HepG2 (cell line): ENCODE data around the gene KRTAP10-2. TPM values are rescaled to one million over a fixed set of nuclear protein-coding genes. Genes with fewer than 3 reads are reported as not detected.

Experiments used
- ATAC-seq: fragments of 200-7000 bp; cut with Tn5 transposase; 3 replicates; pipeline ENCODE4 v1.9.1; 2020; ENCODE audit warnings: mild to moderate bottlenecking, moderate library complexity
- BruUV-seq: library from RNA; stranded (reverse); fragments of 400-500 nt; replicated peaks from 2 replicates; lab custom pipeline; 2021; lab: Mats Ljungman, UMichigan
- CTCF ChIA-PET: fragments of 300-600 bp; formaldehyde crosslinking; extraction: SDS; loops from one replicate; lab custom pipeline; 2021; ENCODE audit warnings: low total read pairs, inconsistent platforms, low intra/inter-chr PET ratio; lab: Yijun Ruan, JAX
- POLR2A ChIA-PET: fragments of 350-600 bp; sonication (Branson Sonifier 250); formaldehyde crosslinking; loops from one replicate; lab custom pipeline; 2020; ENCODE audit warnings: antibody characterized with exemption, inconsistent platforms; lab: Yijun Ruan, JAX
- DNase-seq: peaks from one replicate; pipeline ENCODE4 v3.0.0-alpha.2; 2015; ENCODE audit warnings: low spot score
- FAIRE-seq: peaks from 3 replicates; lab custom pipeline; 2011; peaks lifted over from hg19 to GRCh38; lab: Jason Lieb, UNC
- H2AFZ ChIP-seq: one replicate; pipeline ENCODE4 v1.6.1; 2011; ENCODE audit warnings: low read length, inconsistent platforms
- H3K27ac ChIP-seq: fragments of 300-600 bp; 3 replicates; pipeline ENCODE4 v1.8.0; 2011; ENCODE audit warnings: mixed run types, mild to moderate bottlenecking, mixed read lengths, low read length, inconsistent platforms; ENCODE audit not compliant: insufficient read depth; ENCODE audit errors: extremely low read length
- H3K27me3 ChIP-seq, 2 experiments: fragments of 200-600 bp in 1 of 2; 2 replicates in 1 of 2; 3 replicates in 1 of 2; pipeline versions ENCODE4 v1.6.0 to v1.8.0; 2011; ENCODE audit warnings: low read length in 2 of 2, mild to moderate bottlenecking in 2 of 2, moderate library complexity in 2 of 2, inconsistent platforms in 1 of 2; ENCODE audit not compliant: insufficient read depth in 2 of 2, control insufficient read depth in 1 of 2
- H3K36me3 ChIP-seq, 2 experiments: fragments of 200-600 bp in 1 of 2; replicated peaks in 1 of 2; 2 replicates in 1 of 2; 3 replicates in 1 of 2; pipeline versions ENCODE4 v1.5.1 to v1.8.0; 2011; ENCODE audit warnings: low read length in 2 of 2, inconsistent platforms in 1 of 2; ENCODE audit not compliant: insufficient read depth in 2 of 2, control insufficient read depth in 1 of 2
- H3K4me1 ChIP-seq: 2 replicates; pipeline ENCODE4 v1.5.1; 2012; ENCODE audit warnings: low read length, inconsistent platforms; ENCODE audit not compliant: insufficient read depth
- H3K4me2 ChIP-seq: 2 replicates; pipeline ENCODE4 v1.6.0; 2011; ENCODE audit warnings: low read depth, low read length, inconsistent platforms
- H3K4me3 ChIP-seq, 3 experiments: fragments of 200-600 bp in 1 of 3; sonication (generic), shearing (Covaris generic) in 1 of 3; replicated peaks in 1 of 3; 2 replicates each; pipeline ENCODE4 v1.5.1; 2011 to 2016; ENCODE audit warnings: low read length in 3 of 3, inconsistent platforms in 2 of 3, low read depth in 2 of 3, mild to moderate bottlenecking in 2 of 3, control low read depth in 1 of 3, mixed read lengths in 1 of 3; ENCODE audit not compliant: insufficient read depth in 1 of 3
- H3K79me2 ChIP-seq: one replicate; pipeline ENCODE4 v1.6.1; 2011; ENCODE audit warnings: low read length, inconsistent platforms; ENCODE audit not compliant: insufficient read depth
- H3K9ac ChIP-seq: 2 replicates; pipeline ENCODE4 v1.6.0; 2011; ENCODE audit warnings: mild to moderate bottlenecking, low read depth, low read length, inconsistent platforms; ENCODE audit not compliant: insufficient read depth
- H3K9me3 ChIP-seq: 2 replicates; pipeline ENCODE4 v1.5.1; 2012; ENCODE audit warnings: mild to moderate bottlenecking, low read length
- H4K20me1 ChIP-seq: 2 replicates; pipeline ENCODE4 v1.6.0; 2011; ENCODE audit warnings: inconsistent platforms, mild to moderate bottlenecking, low read length, moderate library complexity; ENCODE audit not compliant: insufficient read depth
- AGO2 ChIP-seq: fragments of 200-400 bp; formaldehyde crosslinking; optimal IDR thresholded peaks from 2 replicates; pipeline ENCODE3; 2017; ENCODE audit warnings: mild to moderate bottlenecking, low read depth, low read length, moderate library complexity
- CAMTA2 ChIP-seq: sonication (generic); formaldehyde crosslinking; IDR thresholded peaks from 2 replicates; pipeline ENCODE4 v1.4.0; 2020; ENCODE audit warnings: mild to moderate bottlenecking, missing genetic modification reagents, borderline replicate concordance
- DZIP1 ChIP-seq: sonication (generic); formaldehyde crosslinking; IDR thresholded peaks from 2 replicates; pipeline ENCODE4 v1.5.0; 2020; ENCODE audit warnings: mild to moderate bottlenecking, missing genetic modification reagents
- EEA1 ChIP-seq: sonication (generic); formaldehyde crosslinking; IDR thresholded peaks from 2 replicates; pipeline ENCODE4 v1.5.1; 2020; ENCODE audit warnings: mild to moderate bottlenecking, missing genetic modification reagents, borderline replicate concordance
- KDM3A ChIP-seq: IDR thresholded peaks from 2 replicates; pipeline ENCODE4 v1.6.1; 2018; ENCODE audit warnings: low read depth, missing compliant biosample characterization
- KLF9 ChIP-seq: IDR thresholded peaks from 2 replicates; pipeline ENCODE4 v1.6.1; 2016; ENCODE audit warnings: low read depth
- MAFK ChIP-seq, 2 experiments: IDR thresholded peaks in 1 of 2; conservative IDR thresholded peaks in 1 of 2; 2 replicates each; pipeline ENCODE4 v1.6.1; 2011; ENCODE audit warnings: improper control_type of control experiment in 2 of 2, low read length in 2 of 2
- NRL ChIP-seq: sonication (generic); formaldehyde crosslinking; IDR thresholded peaks from 2 replicates; pipeline ENCODE4 v1.5.0; 2020; ENCODE audit warnings: missing genetic modification reagents, mild to moderate bottlenecking, moderate library complexity, borderline replicate concordance
- PATZ1 ChIP-seq: sonication (generic); formaldehyde crosslinking; IDR thresholded peaks from 2 replicates; pipeline ENCODE4 v1.4.0; 2020; ENCODE audit warnings: missing genetic modification reagents
- SKI ChIP-seq: fragments of 450-650 bp; IDR thresholded peaks from one replicate; pipeline ENCODE4 v1.6.1; 2018; ENCODE audit warnings: mild to moderate bottlenecking; ENCODE audit not compliant: partially characterized antibody
- STAG1 ChIP-seq: sonication (generic); formaldehyde crosslinking; IDR thresholded peaks from 2 replicates; pipeline ENCODE4 v1.4.0; 2020; ENCODE audit warnings: missing genetic modification reagents
- ZBTB34 ChIP-seq: sonication (generic); formaldehyde crosslinking; IDR thresholded peaks from 2 replicates; pipeline ENCODE4 v1.8.0; 2022; ENCODE audit warnings: mild to moderate bottlenecking, missing genetic modification reagents
- ZBTB44 ChIP-seq: sonication (generic); formaldehyde crosslinking; IDR thresholded peaks from 2 replicates; pipeline ENCODE4 v1.4.0; 2020; ENCODE audit warnings: missing genetic modification reagents
- ZFY ChIP-seq: sonication (generic); formaldehyde crosslinking; IDR thresholded peaks from 2 replicates; pipeline ENCODE4 v1.4.0; 2020; ENCODE audit warnings: missing genetic modification reagents
- ZNF350 ChIP-seq: sonication (generic); formaldehyde crosslinking; IDR thresholded peaks from 2 replicates; pipeline ENCODE4 v1.4.0; 2020; ENCODE audit warnings: mild to moderate bottlenecking, low read depth, missing genetic modification reagents, borderline replicate concordance
- WGBS: methylation state at CpG from one replicate; pipeline ENCODE4 v1.1.6; 2017; ENCODE audit warnings: low lambda C conversion rate; 5-methylcytosine and 5-hydroxymethylcytosine counted together
- in situ Hi-C: cut with HindIII; loops from 2 replicates; pipeline ENCODE4 v1.10.0; 2017; ENCODE audit warnings: low pct_unique_long_range_greater_than_20kb; ENCODE audit not compliant: extremely low pct_ligation_motif_present
- intact Hi-C: fragments of 100-400 bp; cut with micrococcal nuclease; formaldehyde crosslinking; loops from one replicate; pipeline ENCODE4 v1.10.0; 2022; ENCODE audit not compliant: unreplicated experiment
- polyA plus RNA-seq, 8 experiments: library from polyadenylated mRNA; depleted of rRNA in 3 of 8; stranded (reverse) in 7 of 8; unstranded in 1 of 8; fragments of >200 nt; fragmentation: Illumina TruSeq in 4 of 8; extraction: Trizol in 4 of 8; gene quantifications; 2 replicates each; pipeline versions ENCODE4 v1.2.1 to v1.2.3, GENCODE V29; 2011 to 2016; ENCODE audit warnings: low read depth in 4 of 8, missing spikeins in 1 of 8, mixed read lengths in 1 of 8; ENCODE audit not compliant: insufficient read depth in 1 of 8
- total RNA-seq, 5 experiments: library from RNA; depleted of rRNA; stranded (reverse); fragments of >200 nt; fragmentation: Illumina TruSeq; extraction: Trizol; gene quantifications; 2 replicates each; pipeline ENCODE4 v1.2.3, GENCODE V29; 2016; ENCODE audit warnings: low read depth in 1 of 5

The KRTAP10-2 gene
- total and polyA plus RNA-seq, 2 of the 13 experiments (the other 11 are each of a cell fraction or from before 2014, with no cell fraction given), result not detected

DNA sequence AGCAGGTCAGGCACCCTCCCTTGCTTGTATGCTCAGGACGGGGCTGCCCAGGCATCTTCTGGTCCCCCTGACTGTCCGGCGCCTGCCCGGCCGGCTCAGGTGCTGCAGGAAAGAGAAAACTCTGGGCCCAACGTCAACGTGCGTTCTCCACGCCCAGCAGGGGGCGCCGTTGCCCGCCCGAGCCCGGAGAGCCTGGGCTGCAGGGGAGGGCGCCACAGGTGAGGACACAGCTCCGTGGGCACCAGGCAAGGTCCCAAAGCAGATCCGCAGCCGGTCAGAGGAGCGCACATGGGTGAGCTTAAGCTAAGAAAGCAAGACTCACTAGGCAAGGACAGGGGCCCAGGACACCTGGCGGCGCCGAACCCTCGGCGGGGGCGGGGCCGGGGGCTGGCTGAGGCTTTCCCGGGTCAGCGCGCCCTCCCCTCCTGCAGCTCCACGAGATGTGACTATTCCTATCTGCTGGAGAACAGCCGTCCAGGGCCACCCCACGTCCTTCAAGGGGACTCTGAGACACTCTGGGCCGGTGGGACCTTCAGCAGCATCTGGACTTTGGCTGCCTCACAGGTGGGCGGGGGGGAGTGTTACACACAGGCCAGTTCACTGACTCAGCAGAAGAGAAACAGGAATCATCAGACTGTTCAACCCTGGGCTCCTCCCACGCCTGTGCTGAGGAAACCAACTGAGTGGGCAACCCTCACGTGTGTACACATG is 40.6 kb downstream of the KRTAP10-2 start:
- BruUV-seq, result no TSS peak
- H3K9ac ChIP-seq, result no peak overlapping the region
- peak overlapping the region; percentile 57 for H3K4me2 ChIP-seq
- in situ Hi-C loops (no loop called here), intact Hi-C loops (loop anchor here (5.0 kb wide), 1 partner anchor 232 kb away; no protein-coding TSS in a partner anchor)
- DNase-seq (peak; percentile 57), FAIRE-seq (peak; percentile 48), ATAC-seq (peak; percentile 47)
- H3K27ac ChIP-seq, result peak overlapping the region; percentile 45
- H3K9me3 ChIP-seq, result no peaks in the 10 kb centered on the region
- peak overlapping the region in 1 of 3 experiments; percentile 23; a peak in 1 of 6 replicates for H3K4me3 ChIP-seq
- no peaks in the 10 kb centered on the region; a peak in 1 of 5 replicates for H3K27me3 ChIP-seq
- POLR2A ChIA-PET, result interaction anchor here (0.6 to 1.6 kb wide), 3 partner anchors 27 to 283 kb away, joined by 3 to 4 read pairs (median 3); no protein-coding TSS in a partner anchor
- CTCF ChIA-PET, result interaction anchor here (2.0 kb wide), 1 partner anchor 283 kb away, joined by 14 read pairs; no protein-coding TSS in a partner anchor
- peaks cover 63% of the 10 kb centered on the region for H3K4me1 ChIP-seq
- H3K79me2 ChIP-seq, result peaks cover 25% of the 10 kb centered on the region
- H3K36me3 ChIP-seq, result peaks cover 14 to 19% of the 10 kb centered on the region in 2 experiments
- WGBS, result 31% methylated on average over 23 of the region's 36 CpGs
- no peak overlapping the region for H2AFZ ChIP-seq
- no peaks in the 10 kb centered on the region for H4K20me1 ChIP-seq
- TF ChIP-seq ZNF350, result peak; percentile 53; the same call in 1 of the 2 replicates
- TF ChIP-seq NRL, result peak; percentile 38; the same call in 1 of the 2 replicates
- TF ChIP-seq ZBTB34 (CRISPR knock-in tag), result no peak
- TF ChIP-seq AGO2, result peak; percentile 77
- no peak for TF ChIP-seq KLF9 (CRISPR knock-in tag)
- TF ChIP-seq ZFY (CRISPR knock-in tag), result peak; percentile 43; the same call in 1 of the 2 replicates
- TF ChIP-seq STAG1 (CRISPR knock-in tag), result peak; percentile 96
- TF ChIP-seq PATZ1 (CRISPR knock-in tag), result 0 out of 2 replicates have a peak, but pooled peaks have one; percentile 9
- no peak for TF ChIP-seq EEA1 (CRISPR knock-in tag)
- TF ChIP-seq CAMTA2 (CRISPR knock-in tag), result no peak
- TF ChIP-seq ZBTB44, result no peak
- TF ChIP-seq SKI, result no peak
- peak; percentile 78; the same call in 1 of the 2 replicates for TF ChIP-seq KDM3A (CRISPR knock-in tag)
- peak; percentile 86 to 87 for TF ChIP-seq MAFK (conservative IDR thresholded peaks at IDR 0.05 in 1 of 2, IDR thresholded peaks at IDR 0.05 in 1 of 2; ENCODE audit: low read length in 2 of 2)
- peak; percentile 89; the same call in 1 of the 2 replicates for TF ChIP-seq DZIP1 (CRISPR knock-in tag)
